ENCODE results near the gene FLNC. TPM values are rescaled to one million over a fixed set of nuclear protein-coding genes. Genes with fewer than 3 reads are reported as not detected.

FLNC gene
- total RNA-seq, 3 donors from 2014 or later (not counting 1 experiment from before 2014, with no cell fraction given), result 0.05 to 0.25 TPM; not detected in 1

- 93% methylated on average over 3 of the region's 3 CpGs for WGBS (ENCODE audit: insufficient coverage)
- H3K27me3 ChIP-seq (ENCODE audit: control insufficient read depth, insufficient read depth, low read length), result peaks cover 7% of the 10 kb centered on the region
- H3K36me3 ChIP-seq (ENCODE audit: control insufficient read depth, insufficient read depth, low read length), result no peaks in the 10 kb centered on the region
- ATAC-seq (no peak), DNase-seq (no peak)
- H3K4me3 ChIP-seq (ENCODE audit: low read length), result no peak overlapping the region
- no peak for TF ChIP-seq CTCF (IDR thresholded peaks at IDR 0.05)
- no peaks in the 10 kb centered on the region for H3K9me3 ChIP-seq (ENCODE audit: control insufficient read depth, insufficient read depth, low read length)
- Mint-ChIP-seq H3K9me3 (no peaks in the 10 kb centered on the region), H3K4me3 (no peak overlapping the region), H3K36me3 (no peaks in the 10 kb centered on the region), H3K4me1 (no peaks in the 10 kb centered on the region), H3K27ac (no peak overlapping the region), H3K27me3 (ENCODE audit: low read depth in 2 of 2) (peaks cover 0 to 4% of the 10 kb centered on the region in 2 donors)
- no peak overlapping the region for H3K27ac ChIP-seq (ENCODE audit: low read length)
- H3K4me1 ChIP-seq (ENCODE audit: control insufficient read depth, insufficient read depth, low read length), result peaks cover 4% of the 10 kb centered on the region
- intact Hi-C loops (cut with micrococcal nuclease), result no loop called here
These were observed 65.1 kb downstream of the FLNC start for GRCh38 chr7:128895320-128895719.

GRCh38 chr7:128899392-128899791, 69.2 kb downstream of the FLNC start:
- Histone ChIP-seq H3K4me1 (ENCODE audit: control insufficient read depth, insufficient read depth, low read length) (peaks cover 2% of the 10 kb centered on the region), H3K36me3 (ENCODE audit: control insufficient read depth, insufficient read depth, low read length) (no peaks in the 10 kb centered on the region), H3K27ac (ENCODE audit: low read length) (no peak overlapping the region), H3K27me3 (ENCODE audit: control insufficient read depth, insufficient read depth, low read length) (no peaks in the 10 kb centered on the region), H3K9me3 (ENCODE audit: control insufficient read depth, insufficient read depth, low read length) (no peaks in the 10 kb centered on the region), H3K4me3 (ENCODE audit: low read length) (no peak overlapping the region)
- no peak for ATAC-seq
- H3K4me3 Mint-ChIP-seq, result no peak overlapping the region
- no peaks in the 10 kb centered on the region for H3K9me3 Mint-ChIP-seq
- DNase-seq, result no peak
- H3K27ac Mint-ChIP-seq, result no peak overlapping the region
- no peak for TF ChIP-seq CTCF (IDR thresholded peaks at IDR 0.05)
- intact Hi-C loops (cut with micrococcal nuclease), result no loop called here
- peaks cover 7 to 20% of the 10 kb centered on the region in 2 donors for H3K27me3 Mint-ChIP-seq (ENCODE audit: low read depth in 2 of 2)
- H3K4me1 Mint-ChIP-seq, result no peaks in the 10 kb centered on the region
- H3K36me3 Mint-ChIP-seq, result no peaks in the 10 kb centered on the region

GRCh38 chr7:128900237-128900636, 70.0 kb downstream of the FLNC start:
- TF ChIP-seq CTCF (IDR thresholded peaks at IDR 0.05), result no peak

More at GRCh38 chr7:128900237-128900636, 70.0 kb downstream of the FLNC start:
- H3K27me3 Mint-ChIP-seq (ENCODE audit: low read depth in 2 of 2), result peaks cover 16 to 20% of the 10 kb centered on the region in 2 donors
- no peak overlapping the region for H3K4me3 Mint-ChIP-seq
- peaks cover 7% of the 10 kb centered on the region for H3K4me1 ChIP-seq (ENCODE audit: control insufficient read depth, insufficient read depth, low read length)
- H3K36me3 Mint-ChIP-seq, result no peaks in the 10 kb centered on the region
- intact Hi-C loops (cut with micrococcal nuclease), result no loop called here
- DNase-seq (no peak), ATAC-seq (no peak)
- H3K27ac ChIP-seq (ENCODE audit: low read length), result no peak overlapping the region
- H3K4me3 ChIP-seq (ENCODE audit: low read length), result no peak overlapping the region
- no peaks in the 10 kb centered on the region for H3K4me1 Mint-ChIP-seq
- H3K9me3 Mint-ChIP-seq, result no peaks in the 10 kb centered on the region
- 50% methylated on average over 1 of the region's 1 CpG for WGBS (ENCODE audit: insufficient coverage)
- no peak overlapping the region for H3K27ac Mint-ChIP-seq
- no peaks in the 10 kb centered on the region for H3K36me3 ChIP-seq (ENCODE audit: control insufficient read depth, insufficient read depth, low read length)
- H3K9me3 ChIP-seq (ENCODE audit: control insufficient read depth, insufficient read depth, low read length), result no peaks in the 10 kb centered on the region
- no peaks in the 10 kb centered on the region for H3K27me3 ChIP-seq (ENCODE audit: control insufficient read depth, insufficient read depth, low read length)

Data from natural killer cell (primary cell).